Middle frontal gyrus (tissue), 1 donor: ENCODE measurements around the gene BCAM.
A peak's percentile ranks its signal among the peaks of the same experiment; 100 is the strongest.
"Not testable (repeated sequence)": the region's sequence is repeated elsewhere in the genome, so short reads cannot be mapped to it uniquely, and the experiment has no call there.

Experiments used
- DNase-seq: peaks from one replicate; pipeline ENCODE4 v3.0.0-alpha.2; 2015; ENCODE audit warnings: low spot score; ENCODE audit errors: extremely low spot score

The BCAM gene

DNA sequence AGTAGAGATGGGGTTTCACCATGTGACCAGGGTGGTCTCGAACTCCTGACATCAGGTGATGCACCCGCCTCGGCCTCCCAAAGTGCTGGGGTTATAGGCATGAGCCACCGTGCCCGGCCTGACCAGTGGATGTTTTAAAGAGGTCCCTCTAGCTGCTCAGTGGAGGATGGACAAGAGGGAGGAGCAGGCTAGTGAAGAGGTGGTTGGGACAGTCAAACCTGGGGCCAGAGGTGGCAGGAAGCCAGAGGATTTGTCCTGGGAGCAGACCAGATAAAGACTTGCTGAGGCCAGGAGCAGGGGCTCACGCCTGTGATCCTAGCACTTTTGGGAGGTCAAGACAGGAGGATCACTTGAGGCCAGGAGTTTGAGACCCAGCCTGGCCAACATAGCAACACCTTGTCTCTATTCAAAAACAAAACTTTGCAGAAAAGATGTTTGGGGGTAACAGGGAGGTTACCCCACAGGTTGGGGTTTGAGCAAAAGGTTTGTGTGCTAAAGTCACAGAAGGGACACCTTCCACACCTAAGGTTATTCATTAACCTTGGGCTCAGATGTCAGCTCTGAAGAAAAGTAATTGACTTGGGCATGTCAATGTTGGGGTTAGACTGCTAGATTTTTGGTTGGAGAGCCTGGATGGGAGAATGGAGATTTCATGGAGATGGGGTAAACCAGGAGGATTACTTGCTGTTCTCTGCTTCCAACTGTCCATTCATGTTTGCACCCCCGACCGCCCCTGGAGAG is 9.0 kb downstream of the BCAM start:
- no peak for DNase-seq

GRCh38 chr19:44818466-44819031 is 9.6 kb downstream of the BCAM start:
- no peak for DNase-seq

GRCh38 chr19:44819246-44819832 is 10.4 kb downstream of the BCAM start:
- DNase-seq, result no peak

GRCh38 chr19:44820648-44821609 is 12.0 kb downstream of the BCAM start:
- DNase-seq, result no peak

GRCh38 chr19:44822177-44822576 is 13.3 kb downstream of the BCAM start:
- no peak for DNase-seq

DNA sequence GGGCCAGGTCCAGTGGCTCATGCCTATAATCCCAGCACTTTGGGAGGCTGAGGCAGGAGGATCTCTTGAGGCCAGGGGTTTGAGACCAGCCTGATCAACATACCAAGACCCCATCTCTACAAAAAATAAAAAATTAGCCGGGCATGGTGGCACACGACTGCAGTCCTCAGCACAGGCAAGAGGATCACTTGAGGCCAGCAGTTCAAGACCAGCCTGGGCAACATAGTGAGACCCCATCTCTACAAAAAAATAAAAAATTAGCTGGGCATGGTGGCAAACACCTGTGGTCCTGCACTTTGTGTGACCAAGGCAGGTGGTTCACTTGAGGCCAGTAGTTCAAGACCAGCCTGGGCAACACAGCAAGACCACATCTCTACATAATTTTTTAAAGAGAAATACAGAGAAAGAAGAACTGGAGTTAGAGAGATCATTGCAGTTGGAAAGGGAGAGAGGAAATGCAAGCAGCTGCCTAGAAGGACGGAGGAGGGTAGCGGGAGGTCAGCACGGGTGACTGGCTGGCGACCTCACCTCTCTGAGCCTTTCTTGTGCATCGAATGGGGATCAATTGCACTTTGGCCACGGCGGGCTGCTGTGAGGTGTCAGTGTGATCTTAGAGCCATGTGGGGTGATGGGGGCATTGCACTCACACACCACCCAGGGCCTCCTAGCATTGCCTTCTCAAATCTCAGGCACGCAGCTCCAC is 13.9 kb downstream of the BCAM start:
- DNase-seq, result no peak

DNA sequence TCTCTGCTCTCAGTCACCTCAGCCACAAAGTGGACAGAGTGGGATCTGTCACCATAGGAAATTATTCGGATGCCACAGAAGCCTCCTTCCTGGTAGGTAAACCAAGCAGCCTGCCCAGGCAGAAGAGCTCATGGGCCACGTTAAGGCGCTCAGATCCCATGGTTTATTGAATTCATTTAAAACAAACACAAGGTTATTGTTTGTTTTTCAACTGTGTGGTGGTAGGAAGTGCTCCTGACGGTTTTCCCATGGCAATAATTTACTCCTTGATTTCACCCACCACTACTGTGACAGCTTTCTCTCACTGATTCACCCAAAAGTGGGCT is 14.4 kb downstream of the BCAM start:
- DNase-seq, result no peak

- DNase-seq, result no peak
These were observed 15.9 kb downstream of the BCAM start for GRCh38 chr19:44824761-44825160.

DNA sequence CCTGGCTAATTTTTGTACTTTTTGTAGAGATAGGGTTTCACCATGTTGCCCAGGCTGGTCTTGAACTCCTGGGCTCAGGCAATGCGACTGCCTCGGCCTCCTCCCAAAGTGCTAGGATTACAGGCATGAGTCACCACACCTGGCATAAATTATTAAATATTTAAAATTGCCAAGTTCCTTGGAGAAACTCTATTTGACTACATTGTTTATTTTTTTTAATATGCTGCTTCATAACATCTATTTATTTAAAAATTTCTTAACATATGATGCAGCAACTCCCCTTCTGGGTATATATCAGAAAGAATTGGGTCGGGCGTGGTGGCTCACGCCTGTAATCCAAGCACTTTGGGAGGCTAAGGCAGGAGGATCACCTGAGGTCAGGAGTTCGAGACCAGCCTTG is 24.0 kb downstream of the BCAM start:
- DNase-seq, result not testable (repeated sequence)

GRCh38 chr19:44834399-44834798 is 25.5 kb downstream of the BCAM start:
- not testable (repeated sequence) for DNase-seq

GRCh38 chr19:44839276-44839675 is 30.4 kb downstream of the BCAM start:
- no peak for DNase-seq

DNA sequence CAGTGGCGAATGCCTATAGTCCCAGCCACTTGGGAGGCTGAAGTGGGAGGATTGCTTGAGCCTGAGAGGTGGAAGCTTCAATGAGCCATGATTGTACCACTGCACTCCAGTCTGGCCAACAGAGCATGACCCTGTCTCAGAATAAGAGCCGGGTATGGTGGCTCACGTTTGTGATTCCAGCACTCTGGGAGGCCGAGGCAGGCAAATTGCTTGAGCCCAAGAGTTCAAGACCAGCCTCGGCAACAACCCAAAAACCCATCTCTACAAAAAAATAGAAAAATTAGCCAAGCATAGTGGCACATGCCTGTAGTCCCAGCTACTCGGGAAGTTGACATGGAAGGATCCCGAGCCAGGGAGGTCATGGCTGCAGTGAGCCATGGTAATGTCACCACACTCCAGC is 31.9 kb downstream of the BCAM start:
- no peak for DNase-seq

DNA sequence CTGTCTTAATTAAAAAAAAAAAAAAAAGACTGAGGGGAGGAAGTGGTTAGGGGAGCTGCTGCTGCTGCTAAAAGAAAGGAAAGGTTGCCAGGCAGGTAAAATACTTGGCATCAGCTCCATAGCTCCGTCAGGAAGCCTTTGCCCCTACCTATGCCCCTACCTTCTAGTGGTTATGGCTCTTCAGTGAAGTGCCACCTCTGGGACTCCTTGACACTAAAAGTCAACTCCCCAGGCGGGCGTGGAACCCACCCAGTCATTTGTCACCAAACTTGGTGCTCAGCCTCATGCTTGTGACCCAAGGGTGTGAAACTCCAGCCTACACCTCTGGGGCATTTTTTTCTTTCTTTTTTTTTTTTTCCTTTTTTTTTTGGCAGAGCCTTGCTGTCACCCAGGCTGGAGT is 32.3 kb downstream of the BCAM start:
- DNase-seq, result no peak

DNA sequence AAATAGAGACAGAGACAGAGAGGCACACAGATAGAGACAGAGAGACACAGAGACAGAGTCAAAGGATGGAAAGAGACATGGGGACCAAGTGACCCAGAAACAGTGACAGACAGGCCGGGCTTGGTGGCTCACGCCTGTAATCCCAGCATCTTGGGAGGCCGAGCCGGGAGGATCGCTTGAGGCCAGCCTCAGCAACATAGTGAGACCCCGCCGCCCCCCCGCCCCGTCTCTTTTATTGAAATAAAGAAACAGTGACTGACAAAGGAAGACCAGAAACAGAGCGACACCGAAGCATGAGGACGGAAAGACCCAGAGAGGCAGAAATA is 36.3 kb downstream of the BCAM start:
- no peak for DNase-seq

- peak; percentile 27 for DNase-seq
These were observed 36.9 kb downstream of the BCAM start, which contains the start of gene NECTIN2 for GRCh38 chr19:44845612-44846454. Gene NECTIN2 (plus strand): TSS chr19:44846297. CDS start chr19:44846526, 229 bp downstream.

DNA sequence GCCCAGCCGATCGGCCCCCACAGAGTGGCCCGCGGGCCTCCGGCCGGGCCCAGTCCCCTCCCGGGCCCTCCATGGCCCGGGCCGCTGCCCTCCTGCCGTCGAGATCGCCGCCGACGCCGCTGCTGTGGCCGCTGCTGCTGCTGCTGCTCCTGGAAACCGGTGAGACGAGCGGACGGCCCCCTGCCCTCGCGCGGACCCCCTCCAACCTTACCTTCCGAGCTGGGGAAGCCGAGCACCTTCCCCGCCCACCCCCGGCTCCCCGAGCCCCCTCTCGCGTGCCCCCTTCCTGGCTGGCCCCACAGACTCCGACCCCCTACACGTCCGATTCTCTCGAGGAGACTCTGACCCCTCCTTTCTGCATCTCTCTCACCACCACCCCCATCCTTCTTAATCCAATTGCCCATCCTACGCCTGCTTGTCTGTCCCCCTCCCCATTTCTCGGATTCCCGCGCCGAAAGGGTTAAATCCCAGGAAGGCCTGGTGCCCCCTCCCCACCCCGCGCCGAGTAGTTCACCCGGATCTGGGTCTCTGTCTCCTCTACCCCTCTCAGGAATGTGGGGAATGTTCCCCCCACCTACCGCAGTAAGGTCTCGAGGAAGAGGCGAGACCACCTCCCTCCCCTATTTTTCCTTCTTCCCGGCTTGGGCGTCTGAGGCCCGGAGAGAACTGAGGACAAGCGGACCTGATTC is 37.7 kb downstream of the BCAM start:
- DNase-seq, result no peak

DNA sequence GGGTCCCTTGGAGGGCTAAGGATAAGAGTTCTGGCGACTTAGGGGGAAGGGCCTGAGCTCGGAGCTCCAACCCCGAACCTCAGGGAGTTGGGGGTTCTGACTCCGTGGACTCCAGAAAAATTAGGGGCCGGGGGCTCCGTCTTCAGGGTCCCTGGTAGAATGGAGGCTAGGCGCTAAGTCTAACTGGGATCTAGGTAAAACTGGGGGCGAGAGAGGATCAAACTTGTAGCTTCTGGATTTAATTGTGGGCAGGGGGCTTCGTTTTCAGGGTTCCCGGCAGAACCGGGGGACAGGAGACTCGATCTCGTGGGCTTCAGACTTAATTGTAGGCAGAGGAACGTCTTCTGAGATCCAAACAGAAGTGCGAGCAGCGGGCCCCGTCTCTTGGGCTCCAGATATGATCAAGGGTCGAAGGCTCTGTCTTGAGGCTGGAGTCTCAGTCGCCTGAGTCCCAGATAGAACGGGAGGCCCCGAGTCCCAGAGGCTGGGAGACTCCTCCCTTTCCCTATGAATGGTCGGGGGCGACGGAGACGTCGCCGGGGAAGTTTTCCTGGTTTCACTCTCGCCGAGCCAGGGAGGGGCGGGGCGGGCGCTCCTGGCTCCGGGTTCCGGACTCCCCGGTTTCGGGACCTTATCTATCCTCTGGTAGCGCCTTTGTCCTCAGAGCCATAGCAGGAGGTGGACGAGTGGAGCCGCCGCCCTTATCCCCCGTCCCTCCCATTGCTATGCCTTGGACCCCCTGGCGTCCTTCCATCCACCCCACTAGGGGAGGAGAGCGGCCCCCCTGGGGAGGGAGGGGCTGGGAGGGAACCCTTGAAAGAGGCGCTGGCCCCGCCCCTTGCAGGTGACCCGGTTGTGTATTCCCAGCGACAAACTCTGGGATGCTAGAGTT is 38.5 kb downstream of the BCAM start:
- DNase-seq, result no peak

- no peak for DNase-seq
These were observed 39.3 kb downstream of the BCAM start for GRCh38 chr19:44848036-44848811.
